Chondrocyte (in vitro differentiated cells): ENCODE measurements around the gene PPP1R13L. TPM values are rescaled to one million over a fixed set of nuclear protein-coding genes. Genes with fewer than 3 reads are reported as not detected.
"Not testable (repeated sequence)": the region's sequence is repeated elsewhere in the genome, so short reads cannot be mapped to it uniquely, and the experiment has no call there.

ENCODE experiments used
- DNase-seq: peaks from one replicate; pipeline ENCODE4 v3.0.0; 2021; ENCODE audit warnings: mixed read lengths, low spot score
- H3K27ac Mint-ChIP-seq: one replicate; pipeline ENCODE4 v1.8.0; 2021; ENCODE audit warnings: mild to moderate bottlenecking, moderate library complexity, mixed read lengths; ENCODE audit not compliant: unreplicated experiment
- H3K27me3 Mint-ChIP-seq: 2 replicates; pipeline ENCODE4 v1.8.0; 2021; ENCODE audit warnings: low read depth, mixed read lengths
- H3K36me3 Mint-ChIP-seq: 2 replicates; pipeline ENCODE4 v1.8.0; 2021; ENCODE audit warnings: low read depth, mixed read lengths
- H3K4me1 Mint-ChIP-seq: 2 replicates; pipeline ENCODE4 v1.8.0; 2021; ENCODE audit warnings: low read depth, mild to moderate bottlenecking, mixed read lengths
- H3K4me3 Mint-ChIP-seq: one replicate; pipeline ENCODE4 v1.8.0; 2021; ENCODE audit warnings: mild to moderate bottlenecking, moderate library complexity, mixed read lengths; ENCODE audit not compliant: unreplicated experiment
- H3K9me3 Mint-ChIP-seq: 2 replicates; pipeline ENCODE4 v1.8.0; 2021; ENCODE audit warnings: low read depth, mixed read lengths
- CTCF ChIP-seq: fragments of 200-600 bp; sonication (generic); IDR thresholded peaks from 2 replicates; pipeline ENCODE4 v1.5.0; 2021; ENCODE audit warnings: antibody characterized with exemption, mild to moderate bottlenecking, moderate library complexity
- total RNA-seq: library from RNA; stranded (reverse); gene quantifications from 3 replicates; pipeline ENCODE4 v1.2.1, GENCODE V29; 2021

PPP1R13L gene
- total RNA-seq, 1 donor from 2014 or later: 111 TPM

DNA sequence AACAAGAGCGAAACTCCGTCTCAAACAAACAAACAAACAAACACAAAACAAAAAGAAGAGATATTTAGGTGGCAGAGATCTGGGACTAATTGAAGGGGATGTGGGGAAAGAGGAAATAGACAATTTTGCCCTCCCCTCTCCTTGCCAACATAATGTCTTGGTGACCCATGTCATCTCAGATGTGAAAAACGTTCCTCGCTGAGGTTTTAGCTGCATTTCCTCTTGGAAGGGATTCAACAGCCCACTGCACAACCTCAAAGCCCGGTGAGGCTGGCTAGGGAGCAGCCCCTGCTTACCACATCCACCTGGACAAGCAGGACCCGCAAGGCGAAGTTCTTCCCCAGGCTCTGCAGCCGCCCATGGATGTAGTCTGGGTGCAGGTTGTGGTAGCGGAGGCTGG, 13.9 kb upstream of the PPP1R13L start:
- Mint-ChIP-seq H3K9me3 (no peaks in the 10 kb centered on the region), H3K27me3 (no peaks in the 10 kb centered on the region), H3K27ac (no peak overlapping the region), H3K36me3 (peaks cover 26% of the 10 kb centered on the region), H3K4me3 (no peak overlapping the region), H3K4me1 (peaks cover 35% of the 10 kb centered on the region)
- no peak for DNase-seq
- no peak for TF ChIP-seq CTCF

- Mint-ChIP-seq H3K27me3 (no peaks in the 10 kb centered on the region), H3K9me3 (no peaks in the 10 kb centered on the region), H3K27ac (no peak overlapping the region), H3K4me1 (peaks cover 18% of the 10 kb centered on the region), H3K36me3 (peaks cover 34% of the 10 kb centered on the region), H3K4me3 (no peak overlapping the region)
- no peak for TF ChIP-seq CTCF
- DNase-seq: no peak
These were observed 12.3 kb upstream of the PPP1R13L start for GRCh38 chr19:45417151-45417550.

DNA sequence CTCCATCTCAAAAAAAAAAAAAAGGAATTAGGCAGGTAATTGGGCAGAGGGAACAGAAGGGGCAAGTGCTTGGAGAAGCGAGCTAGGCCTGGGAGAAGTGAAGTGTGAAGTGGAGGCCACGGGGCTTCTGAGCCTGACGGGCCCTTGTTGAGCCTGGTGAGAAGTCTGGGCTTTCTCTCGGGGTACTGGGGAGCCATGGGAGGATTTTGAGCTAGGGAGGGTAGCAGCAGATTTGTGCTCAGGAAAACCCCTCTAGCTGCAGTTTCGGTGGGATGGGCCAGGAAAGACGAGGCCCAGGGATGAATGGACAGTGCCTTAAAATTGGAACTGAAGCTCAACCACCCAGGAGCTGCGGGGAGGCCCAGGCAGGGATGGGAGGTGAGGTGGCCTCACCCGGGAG, 9.6 kb upstream of the PPP1R13L start:
- Mint-ChIP-seq H3K4me1 (peaks cover 14% of the 10 kb centered on the region), H3K9me3 (no peaks in the 10 kb centered on the region), H3K27me3 (no peaks in the 10 kb centered on the region), H3K27ac (no peak overlapping the region), H3K36me3 (peaks cover 27% of the 10 kb centered on the region), H3K4me3 (no peak overlapping the region)
- no peak for TF ChIP-seq CTCF
- DNase-seq: no peak

DNA sequence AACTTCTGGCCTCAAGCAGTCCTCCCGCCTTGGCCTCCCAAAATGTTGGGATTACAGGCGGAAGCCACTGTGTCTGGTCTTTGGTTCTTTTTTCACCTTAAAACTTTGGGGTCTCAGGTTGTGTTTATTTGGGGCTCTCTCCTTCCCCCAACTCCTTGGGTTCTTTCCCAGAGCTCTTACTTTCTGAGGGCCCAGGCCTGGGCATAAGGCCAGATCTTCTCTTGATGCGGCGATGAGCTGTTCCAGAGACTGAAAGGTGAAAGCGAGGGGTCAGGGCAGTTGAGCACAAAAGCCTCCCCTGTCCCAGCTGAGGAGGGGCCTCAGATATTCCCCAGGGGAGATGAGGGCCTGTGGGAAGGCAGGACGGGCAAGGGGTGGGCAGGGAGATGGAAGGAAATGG, 8.6 kb upstream of the PPP1R13L start:
- Mint-ChIP-seq H3K4me1 (peaks cover 14% of the 10 kb centered on the region), H3K4me3 (no peak overlapping the region), H3K27me3 (no peaks in the 10 kb centered on the region), H3K27ac (no peak overlapping the region), H3K9me3 (no peaks in the 10 kb centered on the region), H3K36me3 (peaks cover 26% of the 10 kb centered on the region)
- DNase-seq: no peak
- no peak for TF ChIP-seq CTCF

DNA sequence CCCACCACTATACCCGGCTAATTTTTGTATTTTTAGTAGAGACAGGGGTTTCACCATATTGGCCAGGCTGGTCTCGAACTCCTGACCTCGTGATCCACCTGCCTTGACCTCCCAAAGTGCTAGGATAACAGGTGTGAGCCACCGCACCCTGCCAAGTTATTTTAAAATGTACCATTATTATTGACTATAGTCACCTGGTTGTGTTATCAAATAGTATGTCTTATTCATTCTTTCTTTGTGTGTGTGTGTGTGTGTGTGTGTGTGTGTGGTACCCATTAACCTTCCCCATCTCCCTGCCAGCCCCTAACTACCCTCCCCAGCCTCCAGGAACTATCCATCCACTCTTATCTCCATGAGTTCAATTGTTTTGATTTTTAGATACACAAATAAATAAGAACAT, 5.5 kb upstream of the PPP1R13L start:
- H3K27me3 Mint-ChIP-seq, H3K27ac Mint-ChIP-seq, H3K4me3 Mint-ChIP-seq, DNase-seq, H3K9me3 Mint-ChIP-seq: not testable (repeated sequence)
- Mint-ChIP-seq H3K4me1 (peaks cover 18% of the 10 kb centered on the region), H3K36me3 (peaks cover 19% of the 10 kb centered on the region)

- Mint-ChIP-seq H3K9me3 (no peaks in the 10 kb centered on the region), H3K4me1 (peaks cover 18% of the 10 kb centered on the region), H3K4me3 (no peak overlapping the region), H3K27me3 (no peaks in the 10 kb centered on the region), H3K36me3 (peaks cover 18% of the 10 kb centered on the region), H3K27ac (no peak overlapping the region)
- no peak for DNase-seq
- TF ChIP-seq CTCF: no peak
These were observed 4.7 kb upstream of the PPP1R13L start for GRCh38 chr19:45409557-45409920.
